Stimulated activated CD8-positive, alpha-beta memory T cell treated with anti-CD3 and anti-CD28 coated beads, Interleukin-12 subunit alpha, Interleukin-12 subunit beta, amount 100 ng/mL, for 24 hours (primary cell): ENCODE results near the gene MUC5AC.
"Not testable (repeated sequence)": the region's sequence is repeated elsewhere in the genome, so short reads cannot be mapped to it uniquely, and the experiment has no call there.

Source experiments
- DNase-seq: peaks from one replicate; pipeline ENCODE4 v3.0.0-alpha.2; 2020; ENCODE audit errors: extremely low read depth

The MUC5AC gene

GRCh38 chr11:1234771-1235305 lies 77.1 kb downstream of the MUC5AC start:
- DNase-seq = no peak

- DNase-seq = no peak
Measured at GRCh38 chr11:1235306-1235900, 77.7 kb downstream of the MUC5AC start.

GRCh38 chr11:1235901-1236315 lies 78.2 kb downstream of the MUC5AC start:
- no peak for DNase-seq

DNA sequence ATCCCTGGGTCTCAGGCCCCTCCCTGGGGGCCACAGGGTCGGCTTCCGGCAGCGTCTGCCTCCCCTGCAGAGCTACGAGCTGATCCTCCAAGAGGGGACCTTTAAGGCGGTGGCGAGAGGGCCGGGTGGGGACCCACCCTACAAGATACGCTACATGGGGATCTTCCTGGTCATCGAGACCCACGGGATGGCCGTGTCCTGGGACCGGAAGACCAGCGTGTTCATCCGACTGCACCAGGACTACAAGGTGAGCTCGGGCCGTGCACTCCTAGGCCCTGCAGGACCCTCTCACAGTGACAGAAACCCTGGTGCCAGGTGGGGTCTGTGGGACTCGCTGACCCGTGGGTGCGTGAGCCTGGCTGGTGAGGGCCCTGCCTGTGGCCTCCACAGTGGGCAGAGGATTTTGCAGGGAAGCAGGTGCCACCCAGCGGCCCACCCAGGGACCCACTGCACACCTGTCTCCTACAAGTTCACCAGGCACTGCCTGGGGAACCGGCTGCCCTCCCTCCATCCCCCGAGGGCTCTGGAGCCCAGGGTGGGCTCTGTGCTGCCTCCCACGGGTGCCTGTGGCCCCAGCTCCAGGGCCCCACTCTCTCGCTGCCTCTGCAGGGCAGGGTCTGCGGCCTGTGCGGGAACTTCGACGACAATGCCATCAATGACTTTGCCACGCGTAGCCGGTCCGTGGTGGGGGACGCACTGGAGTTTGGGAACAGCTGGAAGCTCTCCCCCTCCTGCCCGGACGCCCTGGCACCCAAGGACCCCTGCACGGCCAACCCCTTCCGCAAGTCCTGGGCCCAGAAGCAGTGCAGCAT lies 78.8 kb downstream of the MUC5AC start:
- DNase-seq = no peak

DNA sequence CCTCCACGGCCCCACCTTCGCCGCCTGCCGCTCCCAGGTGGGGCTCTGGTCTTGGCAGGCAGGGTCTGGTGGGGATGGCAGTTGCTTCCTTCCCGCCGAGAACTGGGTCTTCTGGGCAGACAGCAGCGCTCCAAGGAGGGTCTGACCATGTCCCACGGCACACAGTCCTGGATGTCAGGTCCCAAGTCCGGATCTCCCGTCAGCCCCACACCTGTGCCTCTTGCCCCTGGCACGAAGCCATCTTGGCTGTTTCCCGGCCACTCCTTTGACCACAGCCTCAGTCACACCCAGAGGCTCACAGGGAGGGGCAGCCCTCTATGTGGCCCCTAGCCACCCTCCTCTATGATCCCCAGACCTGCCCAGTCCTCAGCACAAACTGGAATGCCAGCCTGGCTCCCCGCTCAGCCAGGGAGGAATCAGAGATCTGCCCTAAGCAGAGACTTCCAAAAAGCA lies 79.4 kb downstream of the MUC5AC start:
- DNase-seq = no peak

DNA sequence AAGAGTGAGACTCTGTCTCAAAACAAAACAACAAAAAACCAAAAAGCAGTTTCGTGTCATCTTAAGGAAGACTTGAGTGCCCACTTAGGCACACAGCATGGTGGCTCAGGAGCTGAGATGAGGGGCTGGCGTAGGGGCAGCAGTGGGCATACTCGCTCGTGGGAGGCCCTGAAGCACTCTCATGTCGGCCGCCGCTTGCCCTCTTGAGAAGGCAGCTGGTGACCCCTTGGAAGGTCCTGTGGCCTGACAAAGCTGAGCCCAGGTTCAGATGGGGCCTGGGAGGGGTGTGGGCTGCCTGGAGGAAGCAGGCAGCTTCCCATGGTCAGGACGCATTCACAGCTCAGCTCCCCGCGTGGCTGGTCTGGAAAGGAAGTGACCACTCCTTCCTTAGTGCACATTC lies 80.1 kb downstream of the MUC5AC start:
- DNase-seq = no peak

DNA sequence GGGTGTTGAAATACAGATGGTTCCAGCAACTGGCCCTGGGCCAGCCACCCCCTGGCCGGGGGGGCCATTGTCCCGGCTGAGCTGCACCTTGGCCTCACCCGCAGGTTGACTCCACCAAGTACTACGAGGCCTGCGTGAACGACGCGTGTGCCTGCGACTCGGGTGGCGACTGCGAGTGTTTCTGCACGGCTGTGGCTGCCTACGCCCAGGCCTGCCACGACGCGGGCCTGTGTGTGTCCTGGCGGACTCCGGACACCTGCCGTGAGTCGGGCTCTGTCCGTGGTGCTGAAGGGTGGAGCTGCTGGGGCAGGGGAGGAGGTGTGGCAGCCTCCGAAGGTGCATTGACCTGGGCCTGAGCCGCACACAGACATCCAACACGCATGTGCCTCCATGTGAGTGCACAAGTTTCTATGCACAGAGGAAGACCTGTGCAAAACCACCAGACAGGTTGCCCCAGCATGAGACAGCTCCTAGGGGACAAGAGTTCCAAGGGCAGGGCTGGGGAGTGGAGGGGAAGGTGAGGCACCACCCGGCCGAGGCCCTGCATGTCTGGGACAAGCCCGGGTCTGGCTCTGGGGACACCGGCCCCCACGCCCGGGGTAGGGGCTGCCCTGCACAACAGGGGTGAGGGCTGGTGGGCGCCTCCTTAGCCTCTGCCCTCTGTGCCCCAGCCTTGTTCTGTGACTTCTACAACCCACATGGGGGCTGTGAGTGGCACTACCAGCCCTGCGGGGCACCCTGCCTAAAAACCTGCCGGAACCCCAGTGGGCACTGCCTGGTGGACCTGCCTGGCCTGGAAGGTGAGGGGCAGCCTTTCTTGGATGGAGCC lies 81.2 kb downstream of the MUC5AC start:
- DNase-seq = no peak

GRCh38 chr11:1239596-1240205 lies 81.9 kb downstream of the MUC5AC start:
- DNase-seq = no peak

- no peak for DNase-seq
Measured at GRCh38 chr11:1240771-1241170, 83.0 kb downstream of the MUC5AC start.

GRCh38 chr11:1241706-1242105 lies 84.0 kb downstream of the MUC5AC start:
- no peak for DNase-seq

DNA sequence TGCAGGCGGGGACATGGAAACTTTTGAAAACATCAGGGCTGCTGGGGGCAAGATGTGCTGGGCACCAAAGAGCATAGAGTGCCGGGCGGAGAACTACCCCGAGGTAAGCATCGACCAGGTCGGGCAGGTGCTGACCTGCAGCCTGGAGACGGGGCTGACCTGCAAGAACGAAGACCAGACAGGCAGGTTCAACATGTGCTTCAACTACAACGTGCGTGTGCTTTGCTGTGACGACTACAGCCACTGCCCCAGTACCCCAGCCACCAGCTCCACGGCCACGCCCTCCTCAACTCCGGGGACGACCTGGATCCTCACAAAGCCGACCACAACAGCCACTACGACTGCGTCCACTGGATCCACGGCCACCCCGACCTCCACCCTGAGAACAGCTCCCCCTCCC lies 84.5 kb downstream of the MUC5AC start:
- no peak for DNase-seq

DNA sequence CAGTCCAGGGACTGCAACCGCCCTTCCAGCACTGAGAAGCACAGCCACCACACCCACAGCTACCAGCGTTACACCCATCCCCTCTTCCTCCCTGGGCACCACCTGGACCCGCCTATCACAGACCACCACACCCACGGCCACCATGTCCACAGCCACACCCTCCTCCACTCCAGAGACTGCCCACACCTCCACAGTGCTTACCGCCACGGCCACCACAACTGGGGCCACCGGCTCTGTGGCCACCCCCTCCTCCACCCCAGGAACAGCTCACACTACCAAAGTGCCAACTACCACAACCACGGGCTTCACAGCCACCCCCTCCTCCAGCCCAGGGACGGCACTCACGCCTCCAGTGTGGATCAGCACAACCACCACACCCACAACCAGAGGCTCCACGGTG lies 85.0 kb downstream of the MUC5AC start:
- DNase-seq = not testable (repeated sequence)

GRCh38 chr11:1243521-1243920 lies 85.8 kb downstream of the MUC5AC start:
- DNase-seq = not testable (repeated sequence)

DNA sequence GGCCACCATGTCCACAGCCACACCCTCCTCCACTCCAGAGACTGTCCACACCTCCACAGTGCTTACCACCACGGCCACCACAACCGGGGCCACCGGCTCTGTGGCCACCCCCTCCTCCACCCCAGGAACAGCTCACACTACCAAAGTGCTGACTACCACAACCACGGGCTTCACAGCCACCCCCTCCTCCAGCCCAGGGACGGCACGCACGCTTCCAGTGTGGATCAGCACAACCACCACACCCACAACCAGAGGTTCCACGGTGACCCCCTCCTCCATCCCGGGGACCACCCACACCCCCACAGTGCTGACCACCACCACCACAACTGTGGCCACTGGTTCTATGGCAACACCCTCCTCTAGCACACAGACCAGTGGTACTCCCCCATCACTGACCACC lies 86.8 kb downstream of the MUC5AC start:
- not testable (repeated sequence) for DNase-seq

- not testable (repeated sequence) for DNase-seq
Measured at GRCh38 chr11:1245717-1246116, 88.0 kb downstream of the MUC5AC start.

DNA sequence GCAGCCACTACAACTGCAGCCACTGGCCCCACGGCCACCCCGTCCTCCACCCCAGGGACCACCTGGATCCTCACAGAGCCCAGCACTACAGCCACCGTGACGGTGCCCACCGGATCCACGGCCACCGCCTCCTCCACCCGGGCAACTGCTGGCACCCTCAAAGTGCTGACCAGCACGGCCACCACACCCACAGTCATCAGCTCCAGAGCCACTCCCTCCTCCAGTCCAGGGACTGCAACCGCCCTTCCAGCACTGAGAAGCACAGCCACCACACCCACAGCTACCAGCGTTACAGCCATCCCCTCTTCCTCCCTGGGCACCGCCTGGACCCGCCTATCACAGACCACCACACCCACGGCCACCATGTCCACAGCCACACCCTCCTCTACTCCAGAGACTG lies 88.5 kb downstream of the MUC5AC start:
- not testable (repeated sequence) for DNase-seq

DNA sequence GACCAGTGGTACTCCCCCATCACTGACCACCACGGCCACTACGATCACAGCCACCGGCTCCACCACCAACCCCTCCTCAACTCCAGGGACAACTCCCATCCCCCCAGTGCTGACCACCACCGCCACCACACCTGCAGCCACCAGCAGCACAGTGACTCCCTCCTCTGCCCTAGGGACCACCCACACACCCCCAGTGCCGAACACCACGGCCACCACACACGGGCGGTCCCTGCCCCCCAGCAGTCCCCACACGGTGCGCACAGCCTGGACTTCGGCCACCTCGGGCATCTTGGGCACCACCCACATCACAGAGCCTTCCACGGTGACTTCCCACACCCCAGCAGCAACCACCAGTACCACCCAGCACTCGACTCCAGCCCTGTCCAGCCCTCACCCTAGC lies 89.3 kb downstream of the MUC5AC start:
- DNase-seq = not testable (repeated sequence)

DNA sequence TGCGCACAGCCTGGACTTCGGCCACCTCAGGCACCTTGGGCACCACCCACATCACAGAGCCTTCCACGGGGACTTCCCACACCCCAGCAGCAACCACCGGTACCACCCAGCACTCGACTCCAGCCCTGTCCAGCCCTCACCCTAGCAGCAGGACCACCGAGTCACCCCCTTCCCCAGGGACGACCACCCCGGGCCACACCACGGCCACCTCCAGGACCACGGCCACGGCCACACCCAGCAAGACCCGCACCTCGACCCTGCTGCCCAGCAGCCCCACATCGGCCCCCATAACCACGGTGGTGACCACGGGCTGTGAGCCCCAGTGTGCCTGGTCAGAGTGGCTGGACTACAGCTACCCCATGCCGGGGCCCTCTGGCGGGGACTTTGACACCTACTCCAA lies 91.2 kb downstream of the MUC5AC start:
- DNase-seq = not testable (repeated sequence)

- DNase-seq = not testable (repeated sequence)
Measured at GRCh38 chr11:1250411-1250810, 92.7 kb downstream of the MUC5AC start.
